ENCODE measurements around the gene TRMT11. TPM values are rescaled to one million over a fixed set of nuclear protein-coding genes. Genes with fewer than 3 reads are reported as not detected.

TRMT11 gene
- polyA plus RNA-seq, 1 of the 3 experiments (the other 2 are of a cell fraction), result 15.0 TPM

DNA sequence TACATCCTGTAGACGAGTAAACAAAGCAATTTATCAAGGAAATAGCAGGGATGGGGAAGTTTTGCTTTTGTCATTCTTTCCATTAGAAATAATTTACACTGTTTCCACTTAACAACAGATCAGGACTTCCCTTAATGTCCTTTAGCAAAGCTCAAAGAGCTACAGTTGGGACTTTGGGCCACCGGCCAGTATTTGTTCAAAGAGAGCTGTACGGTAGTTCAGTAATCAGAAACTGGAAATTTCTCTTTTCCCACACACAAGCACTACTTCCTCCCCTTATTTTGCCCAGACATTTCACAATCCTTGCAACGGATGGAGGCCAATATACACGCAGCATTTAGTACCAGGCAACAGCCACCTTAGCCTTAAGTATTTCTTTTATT, 41.9 kb upstream of the TRMT11 start:
- H3K4me3 ChIP-seq (ENCODE audit: low read depth in 2 of 2, low read length in 1 of 2), result no peak overlapping the region
- H3K9me2 ChIP-seq, result no peaks in the 10 kb centered on the region
- ChIA-PET POLR2A (no interaction called here), CTCF (interaction anchor here (0.6 to 3.5 kb wide), 2 partner anchors 9 to 226 kb away, joined by 3 to 11 read pairs; no protein-coding TSS in a partner anchor)
- WGBS (ENCODE audit: low lambda C conversion rate), result 63% methylated on average over 5 of the region's 5 CpGs
- H3K79me2 ChIP-seq (ENCODE audit: insufficient read depth), result no peaks in the 10 kb centered on the region
- H3K4me1 ChIP-seq (ENCODE audit: control insufficient read depth in 1 of 2, insufficient read depth in 2 of 2, low read depth in 1 of 2, low read length in 1 of 2), result peaks cover 0 to 19% of the 10 kb centered on the region in 2 experiments; a peak in 1 of 4 replicates
- peaks cover 9% of the 10 kb centered on the region for H3F3A ChIP-seq (replicated peaks; ENCODE audit: insufficient read depth)
- H3K4me2 ChIP-seq, result no peak overlapping the region
- H4K20me1 ChIP-seq (ENCODE audit: insufficient read depth), result no peaks in the 10 kb centered on the region
- TF ChIP-seq USF2 (IDR thresholded peaks at IDR 0.05; ENCODE audit: borderline replicate concordance, low read depth, low read length), result no peak
- H3K9ac ChIP-seq, result no peak overlapping the region
- no peak overlapping the region for H2AFZ ChIP-seq (ENCODE audit: low read depth)
- H3K36me3 ChIP-seq (replicated peaks in 1 of 2; ENCODE audit: control insufficient read depth in 1 of 2, insufficient read depth in 2 of 2, low read length in 1 of 2), result no peaks in the 10 kb centered on the region
- no peaks in the 10 kb centered on the region for H3K27me3 ChIP-seq (ENCODE audit: insufficient read depth)
- H3K27ac ChIP-seq (ENCODE audit: low read depth in 2 of 2, low read length in 1 of 2), result no peak overlapping the region
- no peak for DNase-seq
- H3K9me3 ChIP-seq, result no peaks in the 10 kb centered on the region

GRCh38 chr6:125944896-125945295, 41.4 kb upstream of the TRMT11 start:
- Histone ChIP-seq H3K9ac (no peak overlapping the region), H3K9me3 (no peaks in the 10 kb centered on the region), H3K9me2 (no peaks in the 10 kb centered on the region), H3K27ac (ENCODE audit: low read depth in 2 of 2, low read length in 1 of 2) (peak overlapping the region in 1 of 2 experiments; percentile 70; a peak in 1 of 4 replicates), H3K4me3 (ENCODE audit: low read depth in 2 of 2, low read length in 1 of 2) (no peak overlapping the region), H3K79me2 (ENCODE audit: insufficient read depth) (no peaks in the 10 kb centered on the region), H3K36me3 (replicated peaks in 1 of 2; ENCODE audit: control insufficient read depth in 1 of 2, insufficient read depth in 2 of 2, low read length in 1 of 2) (no peaks in the 10 kb centered on the region), H3K4me2 (no peak overlapping the region), H4K20me1 (ENCODE audit: insufficient read depth) (no peaks in the 10 kb centered on the region), H3K27me3 (ENCODE audit: insufficient read depth) (no peaks in the 10 kb centered on the region), H3K4me1 (ENCODE audit: control insufficient read depth in 1 of 2, insufficient read depth in 2 of 2, low read depth in 1 of 2, low read length in 1 of 2) (peaks cover 0 to 19% of the 10 kb centered on the region in 2 experiments; a peak in 1 of 4 replicates), H2AFZ (ENCODE audit: low read depth) (no peak overlapping the region), H3F3A (replicated peaks; ENCODE audit: insufficient read depth) (peaks cover 9% of the 10 kb centered on the region)
- WGBS (ENCODE audit: low lambda C conversion rate), result 56% methylated on average over 1 of the region's 1 CpG
- CTCF ChIA-PET, result interaction anchor here (0.6 to 3.5 kb wide), 3 partner anchors 8 to 225 kb away, joined by 3 to 11 read pairs (median 4); partner anchors contain the start of gene HINT3
- TF ChIP-seq CHD2 (IDR thresholded peaks at IDR 0.05; ENCODE audit: low read length, partially characterized antibody) (no peak), MXI1 (IDR thresholded peaks at IDR 0.05; ENCODE audit: low read depth, low read length) (no peak), EZH2phosphoT487 (IDR thresholded peaks at IDR 0.05; ENCODE audit: borderline replicate concordance, low read depth) (no peak), NRF1 (IDR thresholded peaks at IDR 0.05; ENCODE audit: low read depth, low read length) (no peak), RAD21 (IDR thresholded peaks at IDR 0.05; ENCODE audit: low read length) (no peak), MEF2A (IDR thresholded peaks at IDR 0.05; ENCODE audit: borderline replicate concordance, low read depth) (no peak), RXRA (IDR thresholded peaks at IDR 0.05; ENCODE audit: borderline replicate concordance, low read depth) (no peak), IRF3 (IDR thresholded peaks at IDR 0.05; ENCODE audit: low read depth, low read length) (no peak), SIN3A (IDR thresholded peaks at IDR 0.05; ENCODE audit: borderline replicate concordance, low read depth, low read length) (no peak), GATA2 (CRISPR knock-in tag; IDR thresholded peaks at IDR 0.05) (no peak), JUND (IDR thresholded peaks at IDR 0.05) (no peak), TEAD4 (IDR thresholded peaks at IDR 0.05; ENCODE audit: borderline replicate concordance, insufficient read depth) (no peak), FOXM1 (IDR thresholded peaks at IDR 0.05; ENCODE audit: low read depth) (no peak), NFIC (IDR thresholded peaks at IDR 0.05; ENCODE audit: borderline replicate concordance) (no peak), RFX5 (IDR thresholded peaks at IDR 0.05; ENCODE audit: low read length) (no peak), RCOR1 (IDR thresholded peaks at IDR 0.05; ENCODE audit: low read length) (no peak), TCF12 (IDR thresholded peaks at IDR 0.05) (no peak)
- TF ChIP-seq, protein P1, sequence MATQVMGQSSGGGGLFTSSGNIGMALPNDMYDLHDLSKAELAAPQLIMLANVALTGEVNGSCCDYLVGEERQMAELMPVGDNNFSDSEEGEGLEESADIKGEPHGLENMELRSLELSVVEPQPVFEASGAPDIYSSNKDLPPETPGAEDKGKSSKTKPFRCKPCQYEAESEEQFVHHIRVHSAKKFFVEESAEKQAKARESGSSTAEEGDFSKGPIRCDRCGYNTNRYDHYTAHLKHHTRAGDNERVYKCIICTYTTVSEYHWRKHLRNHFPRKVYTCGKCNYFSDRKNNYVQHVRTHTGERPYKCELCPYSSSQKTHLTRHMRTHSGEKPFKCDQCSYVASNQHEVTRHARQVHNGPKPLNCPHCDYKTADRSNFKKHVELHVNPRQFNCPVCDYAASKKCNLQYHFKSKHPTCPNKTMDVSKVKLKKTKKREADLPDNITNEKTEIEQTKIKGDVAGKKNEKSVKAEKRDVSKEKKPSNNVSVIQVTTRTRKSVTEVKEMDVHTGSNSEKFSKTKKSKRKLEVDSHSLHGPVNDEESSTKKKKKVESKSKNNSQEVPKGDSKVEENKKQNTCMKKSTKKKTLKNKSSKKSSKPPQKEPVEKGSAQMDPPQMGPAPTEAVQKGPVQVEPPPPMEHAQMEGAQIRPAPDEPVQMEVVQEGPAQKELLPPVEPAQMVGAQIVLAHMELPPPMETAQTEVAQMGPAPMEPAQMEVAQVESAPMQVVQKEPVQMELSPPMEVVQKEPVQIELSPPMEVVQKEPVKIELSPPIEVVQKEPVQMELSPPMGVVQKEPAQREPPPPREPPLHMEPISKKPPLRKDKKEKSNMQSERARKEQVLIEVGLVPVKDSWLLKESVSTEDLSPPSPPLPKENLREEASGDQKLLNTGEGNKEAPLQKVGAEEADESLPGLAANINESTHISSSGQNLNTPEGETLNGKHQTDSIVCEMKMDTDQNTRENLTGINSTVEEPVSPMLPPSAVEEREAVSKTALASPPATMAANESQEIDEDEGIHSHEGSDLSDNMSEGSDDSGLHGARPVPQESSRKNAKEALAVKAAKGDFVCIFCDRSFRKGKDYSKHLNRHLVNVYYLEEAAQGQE (IDR thresholded peaks at IDR 0.05; ENCODE audit: low read depth, low read length), result no peak
- TF ChIP-seq, protein P2, sequence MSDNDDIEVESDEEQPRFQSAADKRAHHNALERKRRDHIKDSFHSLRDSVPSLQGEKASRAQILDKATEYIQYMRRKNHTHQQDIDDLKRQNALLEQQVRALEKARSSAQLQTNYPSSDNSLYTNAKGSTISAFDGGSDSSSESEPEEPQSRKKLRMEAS (IDR thresholded peaks at IDR 0.05; ENCODE audit: low read depth), result no peak
- TF ChIP-seq, protein P3, sequence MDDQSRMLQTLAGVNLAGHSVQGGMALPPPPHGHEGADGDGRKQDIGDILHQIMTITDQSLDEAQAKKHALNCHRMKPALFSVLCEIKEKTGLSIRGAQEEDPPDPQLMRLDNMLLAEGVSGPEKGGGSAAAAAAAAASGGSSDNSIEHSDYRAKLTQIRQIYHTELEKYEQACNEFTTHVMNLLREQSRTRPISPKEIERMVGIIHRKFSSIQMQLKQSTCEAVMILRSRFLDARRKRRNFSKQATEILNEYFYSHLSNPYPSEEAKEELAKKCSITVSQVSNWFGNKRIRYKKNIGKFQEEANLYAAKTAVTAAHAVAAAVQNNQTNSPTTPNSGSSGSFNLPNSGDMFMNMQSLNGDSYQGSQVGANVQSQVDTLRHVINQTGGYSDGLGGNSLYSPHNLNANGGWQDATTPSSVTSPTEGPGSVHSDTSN (IDR thresholded peaks at IDR 0.05), result no peak
- POLR2A ChIA-PET, result no interaction called here
- DNase-seq, result no peak
